GM13977 (cell line): ENCODE results near the gene ZMAT5.

ENCODE experiments used
- DNase-seq: peaks from one replicate; pipeline ENCODE4 v3.0.0; 2012; ENCODE audit warnings: low spot score
- in situ Hi-C: fragments of 300-500 bp; cut with MboI; formaldehyde crosslinking; loops from one replicate; pipeline ENCODE4 v1.12.0; 2022; ENCODE audit warnings: low sequenced_read_pairs, low pct_unique_long_range_greater_than_20kb, mixed read lengths, inconsistent platforms; ENCODE audit not compliant: unreplicated experiment
- TF ChIP-seq, protein P1 (sequence below): IDR thresholded peaks from 2 replicates; pipeline ENCODE4 v1.5.1; 2012; ENCODE audit warnings: mild to moderate bottlenecking, control low read depth; ENCODE audit not compliant: insufficient read depth; ENCODE audit errors: extremely low read depth, missing control alignments

Gene ZMAT5

DNA sequence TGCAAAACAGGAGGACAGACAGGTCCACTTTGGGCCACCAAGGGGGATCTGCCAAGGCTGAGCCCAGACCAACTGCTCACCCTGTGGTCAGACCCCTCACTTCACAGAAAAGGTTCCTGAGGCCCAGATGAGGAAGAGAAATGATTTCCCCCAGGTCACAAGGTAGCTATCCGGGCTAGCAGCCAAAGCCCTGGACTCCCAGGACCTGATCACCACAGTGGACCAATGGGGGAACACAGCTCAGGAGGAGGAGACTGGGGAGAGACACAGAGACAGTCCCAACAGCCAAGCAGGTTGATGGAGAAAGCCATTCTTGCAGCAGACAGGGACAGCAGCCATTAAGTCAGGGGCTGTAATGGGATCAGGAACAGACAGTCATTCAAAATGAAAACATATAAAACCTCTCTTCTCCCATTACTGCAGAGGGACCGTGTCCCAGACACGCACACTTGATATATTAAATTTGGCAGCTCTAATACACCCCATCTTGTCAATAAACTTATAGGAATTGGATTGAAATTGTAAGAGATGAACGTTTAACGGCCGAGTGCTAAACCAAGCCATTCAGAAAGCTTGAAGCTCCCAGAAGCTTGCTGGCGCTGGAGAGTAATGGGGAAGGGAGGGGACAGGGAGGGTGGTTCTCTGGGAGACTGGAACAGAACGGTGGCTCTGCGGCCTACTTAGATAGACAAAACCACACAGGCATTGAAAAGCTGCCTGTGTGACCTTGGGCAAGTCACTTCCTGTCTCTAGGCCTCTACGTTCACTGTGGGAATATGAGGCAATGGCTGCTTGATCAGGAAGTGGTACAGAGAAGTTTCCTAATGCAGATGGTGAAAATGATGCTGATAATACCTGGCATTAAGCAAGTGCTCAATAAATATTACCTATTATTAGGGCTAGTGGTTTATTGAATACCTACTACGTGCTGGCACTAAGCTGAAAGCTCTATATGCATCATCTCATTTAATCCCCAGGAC lies 16.0 kb downstream of the ZMAT5 start:
- TF ChIP-seq, protein P1, sequence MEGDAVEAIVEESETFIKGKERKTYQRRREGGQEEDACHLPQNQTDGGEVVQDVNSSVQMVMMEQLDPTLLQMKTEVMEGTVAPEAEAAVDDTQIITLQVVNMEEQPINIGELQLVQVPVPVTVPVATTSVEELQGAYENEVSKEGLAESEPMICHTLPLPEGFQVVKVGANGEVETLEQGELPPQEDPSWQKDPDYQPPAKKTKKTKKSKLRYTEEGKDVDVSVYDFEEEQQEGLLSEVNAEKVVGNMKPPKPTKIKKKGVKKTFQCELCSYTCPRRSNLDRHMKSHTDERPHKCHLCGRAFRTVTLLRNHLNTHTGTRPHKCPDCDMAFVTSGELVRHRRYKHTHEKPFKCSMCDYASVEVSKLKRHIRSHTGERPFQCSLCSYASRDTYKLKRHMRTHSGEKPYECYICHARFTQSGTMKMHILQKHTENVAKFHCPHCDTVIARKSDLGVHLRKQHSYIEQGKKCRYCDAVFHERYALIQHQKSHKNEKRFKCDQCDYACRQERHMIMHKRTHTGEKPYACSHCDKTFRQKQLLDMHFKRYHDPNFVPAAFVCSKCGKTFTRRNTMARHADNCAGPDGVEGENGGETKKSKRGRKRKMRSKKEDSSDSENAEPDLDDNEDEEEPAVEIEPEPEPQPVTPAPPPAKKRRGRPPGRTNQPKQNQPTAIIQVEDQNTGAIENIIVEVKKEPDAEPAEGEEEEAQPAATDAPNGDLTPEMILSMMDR: no peak

DNA sequence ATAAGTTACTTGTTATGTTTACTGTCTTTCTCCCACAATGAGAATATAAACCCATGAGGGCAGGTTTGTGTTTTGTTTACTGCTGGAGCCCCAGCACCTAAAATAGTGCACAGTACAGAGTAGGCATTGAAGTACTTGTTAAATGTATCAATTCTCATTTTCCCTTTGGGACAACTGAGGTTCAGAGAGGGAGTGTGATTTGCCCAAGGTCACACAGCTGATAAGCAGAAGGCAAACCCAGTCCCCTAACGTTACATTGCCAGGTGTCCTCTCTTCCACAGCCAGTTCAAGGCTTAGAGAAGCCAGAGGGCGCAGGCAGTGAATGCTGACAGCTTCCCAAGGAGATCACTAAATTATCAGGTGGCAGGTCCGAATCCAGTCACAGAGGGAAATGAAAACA lies 16.8 kb downstream of the ZMAT5 start:
- TF ChIP-seq, protein P1: no peak
- no peak for DNase-seq
- in situ Hi-C loops: no loop called here

More for the DNA sequence above, 16.0 kb downstream of the ZMAT5 start:
- in situ Hi-C loops: no loop called here
- DNase-seq: no peak

DNA sequence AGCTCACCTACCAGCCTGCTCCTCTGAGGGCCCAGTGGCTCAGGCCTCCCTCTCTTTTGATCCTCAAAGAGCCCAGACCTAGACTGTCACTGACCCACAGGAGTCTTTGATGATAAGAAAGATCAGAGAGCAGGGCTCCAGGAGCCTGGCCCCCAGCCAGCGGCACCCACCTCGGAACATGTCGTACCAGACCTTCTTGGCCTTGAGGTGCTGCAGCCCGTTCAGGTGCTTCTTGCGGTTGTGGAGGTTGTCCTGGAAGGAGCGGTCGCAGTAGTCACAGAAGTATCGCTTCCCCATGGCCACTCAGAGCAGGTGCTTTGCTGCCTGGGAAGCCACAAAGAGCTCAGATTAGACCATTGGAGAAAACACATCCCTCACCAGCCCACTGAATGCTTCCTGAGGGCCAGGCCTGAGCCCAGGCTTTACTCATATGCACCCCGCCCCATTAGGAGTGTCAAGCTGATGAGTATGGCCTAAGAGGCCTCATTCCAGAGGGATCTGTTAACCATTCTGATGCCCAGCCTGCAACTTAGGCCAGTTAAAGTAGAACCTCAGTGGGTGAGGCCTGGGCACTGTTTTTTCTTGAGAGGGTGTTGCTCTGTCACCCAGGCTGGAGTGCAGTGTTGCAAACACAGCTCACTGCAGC lies 18.4 kb downstream of the ZMAT5 start:
- TF ChIP-seq, protein P1: no peak
- in situ Hi-C loops: no loop called here
- DNase-seq: no peak

DNA sequence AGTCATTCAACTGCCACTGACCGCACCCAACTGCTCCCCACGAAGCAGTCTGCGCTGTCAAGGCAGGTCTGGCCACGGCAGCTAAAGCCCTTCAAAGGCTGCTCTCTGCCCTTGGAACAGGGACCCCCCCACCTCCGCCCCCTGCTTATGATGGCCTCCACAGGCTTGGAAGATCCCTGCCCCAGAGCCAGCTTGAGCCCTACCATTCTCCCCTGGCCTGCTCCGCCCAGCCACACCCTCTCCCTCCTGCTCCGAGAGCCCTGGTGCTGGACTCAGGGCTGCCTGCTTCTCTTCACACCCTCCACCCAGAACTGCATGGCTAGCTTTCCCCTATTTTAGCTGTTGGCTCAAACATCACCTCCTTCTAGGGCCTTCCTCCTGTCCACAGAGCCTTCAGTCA lies 19.0 kb downstream of the ZMAT5 start:
- no peak for DNase-seq
- TF ChIP-seq, protein P1: no peak
- in situ Hi-C loops: no loop called here

DNA sequence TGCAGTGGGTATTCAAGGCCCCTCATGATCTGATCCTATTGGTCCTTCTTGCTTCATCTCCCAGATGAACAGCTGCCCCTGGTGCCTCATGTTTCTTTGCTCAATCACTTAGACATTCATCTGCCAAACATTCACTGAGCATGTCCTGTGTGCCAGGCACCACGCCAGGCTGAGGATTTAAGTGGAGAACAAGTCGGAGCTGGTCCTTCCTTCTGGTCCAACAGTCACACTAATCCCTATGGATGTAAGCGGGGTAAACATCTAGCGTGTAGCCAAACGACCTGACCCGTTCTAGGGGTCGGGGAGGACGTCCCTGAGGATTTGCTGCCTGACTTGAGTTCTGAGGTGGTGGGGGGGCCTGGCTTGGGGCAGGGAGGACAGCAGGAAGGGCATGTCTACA lies 21.9 kb downstream of the ZMAT5 start:
- DNase-seq: no peak

DNA sequence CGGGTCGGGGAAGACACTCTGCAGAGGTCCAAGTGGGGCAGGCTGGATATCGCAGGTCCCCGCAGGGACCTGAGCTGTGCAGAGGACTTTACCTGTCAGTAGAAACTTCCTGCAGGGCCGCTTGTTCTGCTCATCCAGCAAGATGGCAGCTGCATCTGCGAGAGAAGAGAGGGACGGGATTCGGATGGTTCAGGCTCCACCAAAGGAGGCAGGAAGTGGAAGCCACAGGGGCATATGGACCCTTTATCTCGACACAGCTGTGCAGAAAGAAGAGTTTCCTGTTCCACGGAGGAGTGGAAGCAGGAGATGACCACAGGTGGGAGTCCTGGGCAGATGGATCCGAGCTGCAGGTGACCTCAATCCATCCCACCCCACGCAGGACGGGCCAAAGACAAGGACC lies 24.5 kb downstream of the ZMAT5 start:
- TF ChIP-seq, protein P1: no peak
- no peak for DNase-seq
- in situ Hi-C loops: no loop called here

More for the DNA sequence above, 21.9 kb downstream of the ZMAT5 start:
- TF ChIP-seq, protein P1: no peak
- in situ Hi-C loops: no loop called here
